A549 (cell line): ENCODE measurements around the gene EFEMP1.

Source experiments
- EHMT2 ChIP-seq: fragments of 200-600 bp; sonication (generic); IDR thresholded peaks from 2 replicates; pipeline ENCODE4 v1.6.1; 2016; ENCODE audit warnings: antibody characterized with exemption, low read depth, mild to moderate bottlenecking, moderate library complexity
- ELK1 ChIP-seq: fragments of 150-350 bp; IDR thresholded peaks from 2 replicates; pipeline ENCODE4 v1.6.1; 2014; ENCODE audit warnings: low read depth, mild to moderate bottlenecking, low read length
- EP300 ChIP-seq, 2 experiments: fragments of >200 bp; sonication (Bioruptor Twin); formaldehyde crosslinking; IDR thresholded peaks; 2 replicates in 1 of 2; 3 replicates in 1 of 2; pipeline ENCODE4 v1.6.1; 2016 to 2017
- PBX3 ChIP-seq: IDR thresholded peaks from 2 replicates; pipeline ENCODE4 v1.6.1; 2012
- PHF8 ChIP-seq: fragments of 200-600 bp; sonication (generic); IDR thresholded peaks from 2 replicates; pipeline ENCODE4 v1.6.1; 2016; ENCODE audit warnings: low read depth, mild to moderate bottlenecking, antibody characterized with exemption, moderate library complexity, borderline replicate concordance
- POLR2A ChIP-seq: IDR thresholded peaks from 2 replicates; pipeline ENCODE4 v1.6.1; 2012; ENCODE audit warnings: mild to moderate bottlenecking, low read length
- USF2 ChIP-seq: fragments of 450-650 bp; IDR thresholded peaks from 2 replicates; pipeline ENCODE4 v1.6.1; 2014; ENCODE audit warnings: antibody characterized with exemption
- TF ChIP-seq, protein P1 (sequence below): fragments of >200 bp; sonication (Bioruptor Twin); formaldehyde crosslinking; IDR thresholded peaks from 3 replicates; pipeline ENCODE4 v1.5.1; 2016
- TF ChIP-seq, protein P2 (sequence below): fragments of 200-600 bp; sonication (generic); IDR thresholded peaks from 2 replicates; pipeline ENCODE4 v1.6.1; 2016; ENCODE audit warnings: antibody characterized with exemption, mild to moderate bottlenecking, moderate library complexity
- TF ChIP-seq, protein P3 (sequence below): fragments of >200 bp; sonication (Bioruptor Twin); formaldehyde crosslinking; IDR thresholded peaks from 2 replicates; pipeline ENCODE4 v1.6.1; 2016

DNA sequence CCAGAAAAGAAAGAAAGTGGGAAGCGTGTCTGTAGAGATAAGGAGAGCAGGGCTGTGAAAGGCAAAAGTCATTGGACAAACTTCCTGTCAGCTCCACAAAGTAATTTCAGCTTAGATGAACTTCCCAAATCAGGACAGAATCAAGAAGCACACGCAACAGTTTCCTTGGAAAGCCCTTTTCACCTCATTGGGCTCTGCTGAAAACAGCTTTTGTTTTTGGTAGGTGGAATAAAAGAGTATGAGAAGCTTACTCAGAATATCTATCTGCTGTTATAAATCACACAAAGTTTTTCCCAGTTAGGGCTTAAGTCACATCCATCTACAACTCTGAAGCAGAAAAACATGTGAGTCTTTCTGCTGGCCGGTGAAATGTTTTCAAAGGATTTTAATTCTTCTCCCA, 42.4 kb upstream of the EFEMP1 start:
- no peak for TF ChIP-seq POLR2A
- TF ChIP-seq, protein P1, sequence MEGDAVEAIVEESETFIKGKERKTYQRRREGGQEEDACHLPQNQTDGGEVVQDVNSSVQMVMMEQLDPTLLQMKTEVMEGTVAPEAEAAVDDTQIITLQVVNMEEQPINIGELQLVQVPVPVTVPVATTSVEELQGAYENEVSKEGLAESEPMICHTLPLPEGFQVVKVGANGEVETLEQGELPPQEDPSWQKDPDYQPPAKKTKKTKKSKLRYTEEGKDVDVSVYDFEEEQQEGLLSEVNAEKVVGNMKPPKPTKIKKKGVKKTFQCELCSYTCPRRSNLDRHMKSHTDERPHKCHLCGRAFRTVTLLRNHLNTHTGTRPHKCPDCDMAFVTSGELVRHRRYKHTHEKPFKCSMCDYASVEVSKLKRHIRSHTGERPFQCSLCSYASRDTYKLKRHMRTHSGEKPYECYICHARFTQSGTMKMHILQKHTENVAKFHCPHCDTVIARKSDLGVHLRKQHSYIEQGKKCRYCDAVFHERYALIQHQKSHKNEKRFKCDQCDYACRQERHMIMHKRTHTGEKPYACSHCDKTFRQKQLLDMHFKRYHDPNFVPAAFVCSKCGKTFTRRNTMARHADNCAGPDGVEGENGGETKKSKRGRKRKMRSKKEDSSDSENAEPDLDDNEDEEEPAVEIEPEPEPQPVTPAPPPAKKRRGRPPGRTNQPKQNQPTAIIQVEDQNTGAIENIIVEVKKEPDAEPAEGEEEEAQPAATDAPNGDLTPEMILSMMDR = no peak
- TF ChIP-seq, protein P2, sequence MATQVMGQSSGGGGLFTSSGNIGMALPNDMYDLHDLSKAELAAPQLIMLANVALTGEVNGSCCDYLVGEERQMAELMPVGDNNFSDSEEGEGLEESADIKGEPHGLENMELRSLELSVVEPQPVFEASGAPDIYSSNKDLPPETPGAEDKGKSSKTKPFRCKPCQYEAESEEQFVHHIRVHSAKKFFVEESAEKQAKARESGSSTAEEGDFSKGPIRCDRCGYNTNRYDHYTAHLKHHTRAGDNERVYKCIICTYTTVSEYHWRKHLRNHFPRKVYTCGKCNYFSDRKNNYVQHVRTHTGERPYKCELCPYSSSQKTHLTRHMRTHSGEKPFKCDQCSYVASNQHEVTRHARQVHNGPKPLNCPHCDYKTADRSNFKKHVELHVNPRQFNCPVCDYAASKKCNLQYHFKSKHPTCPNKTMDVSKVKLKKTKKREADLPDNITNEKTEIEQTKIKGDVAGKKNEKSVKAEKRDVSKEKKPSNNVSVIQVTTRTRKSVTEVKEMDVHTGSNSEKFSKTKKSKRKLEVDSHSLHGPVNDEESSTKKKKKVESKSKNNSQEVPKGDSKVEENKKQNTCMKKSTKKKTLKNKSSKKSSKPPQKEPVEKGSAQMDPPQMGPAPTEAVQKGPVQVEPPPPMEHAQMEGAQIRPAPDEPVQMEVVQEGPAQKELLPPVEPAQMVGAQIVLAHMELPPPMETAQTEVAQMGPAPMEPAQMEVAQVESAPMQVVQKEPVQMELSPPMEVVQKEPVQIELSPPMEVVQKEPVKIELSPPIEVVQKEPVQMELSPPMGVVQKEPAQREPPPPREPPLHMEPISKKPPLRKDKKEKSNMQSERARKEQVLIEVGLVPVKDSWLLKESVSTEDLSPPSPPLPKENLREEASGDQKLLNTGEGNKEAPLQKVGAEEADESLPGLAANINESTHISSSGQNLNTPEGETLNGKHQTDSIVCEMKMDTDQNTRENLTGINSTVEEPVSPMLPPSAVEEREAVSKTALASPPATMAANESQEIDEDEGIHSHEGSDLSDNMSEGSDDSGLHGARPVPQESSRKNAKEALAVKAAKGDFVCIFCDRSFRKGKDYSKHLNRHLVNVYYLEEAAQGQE = no peak
- no peak for TF ChIP-seq USF2
- no peak for TF ChIP-seq EP300 (IDR thresholded peaks at IDR 0.05)
- TF ChIP-seq PBX3 = no peak
- TF ChIP-seq ELK1 = no peak
- TF ChIP-seq, protein P3, sequence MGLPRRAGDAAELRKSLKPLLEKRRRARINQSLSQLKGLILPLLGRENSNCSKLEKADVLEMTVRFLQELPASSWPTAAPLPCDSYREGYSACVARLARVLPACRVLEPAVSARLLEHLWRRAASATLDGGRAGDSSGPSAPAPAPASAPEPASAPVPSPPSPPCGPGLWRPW = no peak
- TF ChIP-seq PHF8 = no peak
- TF ChIP-seq EHMT2 = no peak
